Measurements from ENCODE around the gene AMBN. TPM values are rescaled to one million over a fixed set of nuclear protein-coding genes. Genes with fewer than 3 reads are reported as not detected.

The AMBN gene
- total RNA-seq, 1 experiment from 2014 or later: not detected

DNA sequence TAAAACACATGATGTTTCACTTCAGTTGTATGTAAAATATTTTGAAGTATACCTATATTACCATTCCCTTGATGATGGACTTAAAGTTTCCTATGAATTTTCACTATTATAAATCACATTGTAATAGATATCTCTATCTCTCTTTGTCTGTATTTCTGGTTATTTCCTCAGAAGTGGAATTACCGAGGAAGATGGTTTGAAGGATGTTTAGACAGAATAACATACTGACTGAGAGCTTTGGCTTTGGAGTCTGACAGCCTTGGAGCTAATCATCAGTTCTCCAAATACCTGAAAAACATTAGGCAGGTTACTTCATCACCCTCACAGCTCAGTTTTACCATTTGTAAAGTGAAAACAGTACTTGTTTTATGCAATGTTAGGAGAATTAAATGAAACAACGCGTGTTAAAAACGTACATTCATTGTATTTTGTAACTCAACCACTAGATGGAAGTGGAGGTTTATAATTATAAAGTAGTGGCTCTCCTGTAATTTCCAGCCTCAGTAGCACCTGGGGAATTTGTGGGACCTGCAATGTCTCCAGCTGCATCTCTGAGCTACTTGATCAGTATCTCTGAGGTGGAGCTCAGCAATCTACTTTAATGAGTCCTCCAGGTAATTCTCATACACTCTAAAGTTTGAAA, 59.9 kb downstream of the AMBN start:
- in situ Hi-C loops (cut with HindIII; ENCODE audit: low pct_unique_long_range_greater_than_20kb, low sequenced_read_pairs): no loop called here
- DNase-seq (ENCODE audit: low read depth): peak; percentile 41

DNA sequence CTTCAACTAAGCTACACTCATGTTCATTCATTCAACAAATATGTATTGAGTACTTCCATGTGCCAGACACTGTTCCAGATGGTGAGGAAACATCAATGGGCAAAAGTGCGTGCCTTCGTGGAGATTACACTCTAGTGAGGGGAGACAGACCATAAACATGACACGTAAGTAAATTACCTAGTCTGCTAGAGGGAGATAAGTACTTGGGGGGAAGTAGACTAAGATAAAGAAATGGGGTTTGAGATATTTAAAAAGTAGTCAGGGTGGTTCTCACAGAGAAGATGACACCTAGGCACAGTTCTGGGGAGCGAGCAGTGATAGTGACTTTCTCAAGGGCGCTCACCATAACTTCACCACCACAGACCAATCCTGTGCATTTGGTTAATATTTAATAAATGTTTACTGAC, 62.6 kb downstream of the AMBN start:
- in situ Hi-C loops (cut with HindIII; ENCODE audit: low pct_unique_long_range_greater_than_20kb, low sequenced_read_pairs): no loop called here
- no peak for DNase-seq (ENCODE audit: low read depth)

Other genes with a start within 250 kb of the AMBN start
- not detected in 2 replicates for gene SMR3A, start 231.5 kb upstream of the AMBN start, total RNA-seq (2014; rRNA removed; shearing (Covaris generic); ENCODE audit: low replicate concordance)
- not detected in 2 replicates for gene SMR3B, start 209.1 kb upstream of the AMBN start, total RNA-seq (2014; rRNA removed; shearing (Covaris generic); ENCODE audit: low replicate concordance)
- gene OPRPN, start 194.3 kb upstream of the AMBN start, total RNA-seq (2014; rRNA removed; shearing (Covaris generic); ENCODE audit: low replicate concordance): not detected in 2 replicates
- gene MUC7, start 120.1 kb upstream of the AMBN start, total RNA-seq (2014; rRNA removed; shearing (Covaris generic); ENCODE audit: low replicate concordance): not detected in 2 replicates
- not detected in 2 replicates for gene AMTN, start 73.7 kb upstream of the AMBN start, total RNA-seq (2014; rRNA removed; shearing (Covaris generic); ENCODE audit: low replicate concordance)
- not detected in 2 replicates for gene ENAM, start 36.5 kb downstream of the AMBN start, total RNA-seq (2014; rRNA removed; shearing (Covaris generic); ENCODE audit: low replicate concordance)
- not detected in 2 replicates for gene JCHAIN, start 74.3 kb downstream of the AMBN start, total RNA-seq (2014; rRNA removed; shearing (Covaris generic); ENCODE audit: low replicate concordance)
- gene UTP3, start 96.3 kb downstream of the AMBN start, total RNA-seq (2014; rRNA removed; shearing (Covaris generic); ENCODE audit: low replicate concordance): 9.5 and 10.9 TPM in 2 replicates
- 18.2 and 42.9 TPM in 2 replicates for gene RUFY3, start 129.7 kb downstream of the AMBN start, total RNA-seq (2014; rRNA removed; shearing (Covaris generic); ENCODE audit: low replicate concordance)
- gene GRSF1, start 247.6 kb downstream of the AMBN start, total RNA-seq (2014; rRNA removed; shearing (Covaris generic); ENCODE audit: low replicate concordance): 95.2 and 97.6 TPM in 2 replicates

Measured in Caki2 (cell line).